HG03575 (cell line): ENCODE results near the gene GNG12.
"Not testable (repeated sequence)": the region's sequence is repeated elsewhere in the genome, so short reads cannot be mapped to it uniquely, and the experiment has no call there.

Experiments
- ATAC-seq: cut with Tn5 transposase; IDR thresholded peaks from one replicate; pipeline ENCODE4 v1.9.1; 2021; ENCODE audit not compliant: unreplicated experiment, insufficient number of reproducible peaks, low FRiP score; ENCODE audit errors: extremely low read depth

GNG12 gene

GRCh38 chr1:67682659-67683197, 150.5 kb downstream of the GNG12 start:
- no peak for ATAC-seq

GRCh38 chr1:67680486-67680885, 152.8 kb downstream of the GNG12 start:
- no peak for ATAC-seq

GRCh38 chr1:67679691-67680090, 153.6 kb downstream of the GNG12 start:
- no peak for ATAC-seq

DNA sequence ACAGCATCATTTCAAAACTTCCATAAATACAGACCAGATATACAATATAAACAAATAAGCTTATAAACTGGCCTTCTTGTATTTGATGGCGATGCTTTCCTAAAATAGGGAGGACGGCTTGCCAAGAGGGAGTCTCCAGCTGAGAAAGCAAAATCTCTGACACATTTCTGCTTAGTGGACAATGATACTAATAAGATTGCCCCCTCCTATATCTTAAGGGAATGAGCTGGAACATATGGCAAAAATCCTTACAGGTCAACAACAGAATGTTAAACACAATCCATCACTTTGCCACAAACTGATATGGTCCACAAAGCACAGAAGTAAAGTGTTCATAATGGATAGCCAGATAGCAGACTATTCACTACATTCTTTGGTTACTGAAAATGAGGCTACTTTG, 155.3 kb downstream of the GNG12 start:
- ATAC-seq, result no peak

- no peak for ATAC-seq
Observed at GRCh38 chr1:67677408-67677807, 155.9 kb downstream of the GNG12 start.

DNA sequence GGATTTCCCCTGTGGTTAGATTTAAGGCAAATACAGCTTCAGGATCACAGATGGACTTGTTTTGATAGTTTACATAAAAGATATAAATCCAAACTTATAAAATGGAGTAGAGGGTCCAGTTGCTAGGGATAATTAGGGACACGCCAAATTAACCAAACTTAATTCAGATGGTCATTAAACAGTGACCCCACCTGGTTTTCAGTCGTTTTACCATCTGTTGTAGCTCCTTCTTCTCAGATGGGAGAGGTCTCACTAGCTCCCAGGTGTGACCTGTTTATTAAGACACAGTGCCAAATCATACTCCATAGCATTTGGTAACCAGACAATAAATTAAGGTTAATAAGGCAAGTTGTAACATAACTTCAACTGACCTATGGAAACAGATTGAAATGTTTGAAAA, 156.3 kb downstream of the GNG12 start:
- ATAC-seq, result no peak

- no peak for ATAC-seq
Observed at GRCh38 chr1:67676287-67676686, 157.0 kb downstream of the GNG12 start.

DNA sequence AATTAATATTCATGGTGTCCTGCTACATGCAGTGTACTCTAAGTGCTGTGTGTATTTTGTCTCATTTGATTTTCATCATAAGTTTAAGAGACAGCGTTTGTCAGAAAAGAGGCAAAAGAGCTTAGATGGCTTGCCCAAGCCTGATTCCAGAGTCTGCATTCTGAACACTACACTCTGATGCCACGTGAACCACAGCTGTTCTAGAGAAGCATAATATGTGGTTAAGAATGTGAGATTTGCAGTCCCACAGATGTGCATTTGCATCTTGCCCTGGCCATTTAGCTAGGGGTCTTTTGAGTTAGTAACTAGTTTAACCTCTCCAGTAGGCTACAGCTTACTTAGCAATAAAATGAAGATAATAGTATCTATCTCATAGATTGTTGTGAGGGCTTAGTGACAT, 157.5 kb downstream of the GNG12 start:
- no peak for ATAC-seq

GRCh38 chr1:67674260-67675011, 158.8 kb downstream of the GNG12 start:
- ATAC-seq, result no peak

DNA sequence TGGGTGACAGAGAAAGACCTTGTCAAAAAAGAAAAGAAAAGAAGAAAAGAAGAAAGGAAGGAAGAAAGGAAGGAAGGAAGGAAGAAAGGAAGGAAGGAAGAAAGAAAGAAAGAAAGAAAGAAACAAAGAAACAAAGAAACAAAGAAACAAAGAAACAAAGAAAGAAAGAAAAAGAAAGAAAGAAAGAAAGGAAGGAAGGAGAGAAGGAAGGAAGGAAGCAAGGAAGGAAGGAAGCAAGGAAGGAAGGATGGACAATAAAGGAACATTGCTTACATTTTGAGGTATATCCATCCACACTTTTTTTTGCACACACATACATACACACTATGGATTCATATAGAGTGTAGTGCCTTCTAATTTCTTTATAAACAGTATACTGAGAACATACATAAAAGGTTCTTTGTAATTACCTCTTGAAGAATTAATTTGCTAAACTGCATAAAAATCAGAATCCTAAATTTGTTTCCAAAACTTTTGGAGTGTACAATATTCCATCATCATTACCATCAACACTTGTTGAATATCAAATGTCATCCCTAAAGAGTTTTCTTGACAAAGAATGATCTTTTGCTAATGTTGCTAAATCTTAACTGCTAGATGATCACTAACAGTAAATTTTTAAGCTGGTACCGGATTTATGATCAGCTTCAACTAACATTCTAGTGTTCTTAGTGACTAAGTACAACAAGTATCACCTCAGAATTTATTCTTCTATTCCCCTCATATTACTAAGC, 159.6 kb downstream of the GNG12 start:
- no peak for ATAC-seq

GRCh38 chr1:67672260-67672803, 160.9 kb downstream of the GNG12 start:
- no peak for ATAC-seq

DNA sequence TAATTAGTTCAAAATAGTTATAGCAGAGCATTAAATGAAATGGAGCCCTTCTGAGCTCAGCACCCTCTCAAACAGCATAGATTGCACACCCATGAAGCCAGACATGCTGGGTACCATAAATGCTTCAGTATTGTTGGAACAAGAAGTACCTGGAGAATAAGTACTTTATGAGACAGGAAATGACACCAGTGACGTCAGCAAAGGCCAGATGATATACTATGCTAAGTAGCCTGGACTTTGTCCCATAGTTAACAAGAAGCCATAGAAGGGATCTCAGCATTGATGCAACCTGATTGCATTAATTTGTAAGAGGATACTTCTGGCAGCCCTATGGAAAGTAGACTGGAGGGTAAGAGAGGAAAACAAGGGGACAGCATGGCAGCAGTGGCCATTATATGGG, 164.6 kb downstream of the GNG12 start:
- no peak for ATAC-seq

DNA sequence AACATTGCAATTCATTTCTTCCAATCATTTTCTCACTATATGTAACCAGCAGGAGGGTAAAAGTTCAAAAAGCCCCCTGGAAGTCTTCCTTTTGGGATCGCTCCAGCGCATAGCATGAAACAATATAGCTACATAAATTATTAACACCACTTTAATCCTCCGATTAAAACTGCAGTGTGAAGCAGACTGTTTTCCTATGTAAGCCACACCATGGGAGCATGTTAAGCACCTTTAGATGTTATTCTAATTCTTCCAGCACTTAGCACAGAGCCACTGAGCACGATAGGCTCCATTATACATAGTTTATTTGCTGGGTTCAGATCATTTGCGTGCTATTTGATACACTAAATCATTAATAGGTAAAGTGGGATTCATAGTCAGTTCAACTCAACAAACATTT, 166.6 kb downstream of the GNG12 start:
- no peak for ATAC-seq

DNA sequence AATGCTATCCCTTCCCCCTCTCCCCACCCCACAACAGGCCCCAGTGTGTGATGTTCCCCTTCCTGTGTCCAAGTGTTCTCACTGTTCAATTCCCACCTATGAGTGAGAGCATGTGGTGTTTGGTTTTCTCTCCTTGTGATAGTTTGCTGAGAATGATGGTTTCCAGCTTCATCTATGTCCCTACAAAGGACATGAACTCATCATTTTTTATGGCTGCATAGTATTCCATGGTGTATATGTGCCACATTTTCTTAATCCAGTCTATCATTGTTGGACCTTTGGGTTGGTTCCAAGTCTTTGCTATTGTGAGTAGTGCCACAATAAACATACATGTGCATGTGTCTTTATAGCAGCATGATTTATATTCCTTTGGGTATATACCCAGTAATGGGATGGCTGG, 168.0 kb downstream of the GNG12 start:
- not testable (repeated sequence) for ATAC-seq

- no peak for ATAC-seq
Observed at GRCh38 chr1:67664048-67664447, 169.2 kb downstream of the GNG12 start.

GRCh38 chr1:67662884-67663283, 170.4 kb downstream of the GNG12 start:
- no peak for ATAC-seq

DNA sequence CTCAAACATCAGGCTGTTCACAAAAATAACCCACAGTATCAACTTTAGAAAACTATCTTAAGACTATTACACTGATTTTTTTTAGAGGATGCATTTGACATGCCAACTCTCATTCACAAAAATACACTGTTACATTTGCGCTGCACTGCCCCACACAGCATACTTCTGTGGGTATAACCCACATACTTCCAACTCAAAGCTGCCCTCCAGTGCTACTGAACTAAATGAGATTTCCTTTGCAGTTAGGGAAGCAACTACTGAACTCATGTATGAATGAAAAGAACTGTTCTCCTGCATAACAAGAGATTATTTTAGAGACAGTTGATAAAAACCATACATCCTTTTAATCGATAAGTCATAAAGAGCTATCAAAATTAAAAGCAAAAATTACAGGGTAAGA, 174.0 kb downstream of the GNG12 start:
- no peak for ATAC-seq

DNA sequence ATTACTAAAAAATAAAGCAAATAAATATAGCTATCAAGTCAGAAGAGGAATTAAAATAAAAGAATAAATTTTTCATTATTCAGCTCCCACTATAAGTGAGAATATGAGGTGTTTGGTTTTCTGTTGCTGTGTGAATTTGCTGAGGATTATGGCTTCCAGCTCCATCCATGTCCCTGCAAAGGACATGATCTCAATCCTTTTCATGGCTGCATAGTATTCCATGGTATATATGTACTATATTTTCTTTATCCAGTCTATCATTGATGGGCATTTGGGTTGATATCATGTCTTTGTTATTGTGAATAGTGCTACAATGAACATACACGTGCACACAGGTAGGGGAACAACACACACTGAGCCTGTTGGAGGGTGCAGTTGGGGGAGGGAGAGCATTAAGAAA, 176.1 kb downstream of the GNG12 start:
- not testable (repeated sequence) for ATAC-seq

GRCh38 chr1:67655581-67655980, 177.7 kb downstream of the GNG12 start:
- ATAC-seq, result no peak

DNA sequence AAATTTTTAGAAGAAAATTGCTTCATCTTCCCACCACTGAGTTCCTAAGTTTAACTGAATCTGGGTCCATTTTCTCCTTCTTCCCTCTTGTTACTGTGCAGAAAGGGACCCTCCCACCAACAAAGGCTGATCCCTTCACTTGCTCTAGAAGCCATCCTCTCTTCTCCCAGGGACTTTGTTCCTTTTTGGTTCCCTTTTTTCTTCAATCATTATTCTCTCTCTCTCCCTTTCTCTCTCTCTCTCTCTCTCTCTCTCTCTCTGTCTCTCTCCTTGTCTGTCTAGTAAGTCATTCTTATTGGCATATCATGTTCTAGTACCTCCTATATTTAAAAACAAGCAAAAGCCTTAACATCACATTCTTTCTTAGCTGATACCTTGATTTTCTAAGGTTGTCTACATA, 180.0 kb downstream of the GNG12 start:
- ATAC-seq, result no peak
